ENCODE results near the gene CPSF4L. TPM values are rescaled to one million over a fixed set of nuclear protein-coding genes. Genes with fewer than 3 reads are reported as not detected.
A peak's percentile ranks its signal among the peaks of the same experiment; 100 is the strongest.

Gene CPSF4L
- total and polyA plus RNA-seq, 7 donors, result not detected

- no peak for ATAC-seq
- H3K4me3 ChIP-seq, result no peak overlapping the region
- intact Hi-C loops (cut with DNase I), result no loop called here
- H3K36me3 ChIP-seq (ENCODE audit: insufficient read depth in 1 of 2, low read depth in 1 of 2), result no peaks in the 10 kb centered on the region
- no peak for DNase-seq
- 52 to 73% (median 73%) methylated on average over 7 to 9 of the region's 9 CpGs for WGBS, 3 donors
- peaks cover 39% of the 10 kb centered on the region for H3K4me1 ChIP-seq
- no peaks in the 10 kb centered on the region for H3K9me3 ChIP-seq
- H3K27ac ChIP-seq, result peak overlapping the region; percentile 87
- H3K27me3 ChIP-seq (ENCODE audit: insufficient read depth in 3 of 3, low read length in 2 of 3), result no peaks in the 10 kb centered on the region
- TF ChIP-seq CTCF (IDR thresholded peaks at IDR 0.05), result no peak
These were observed 45.5 kb upstream of the CPSF4L start for GRCh38 chr17:73307130-73307529.

GRCh38 chr17:73305845-73306836, 44.5 kb upstream of the CPSF4L start:
- H3K4me1 ChIP-seq, result peaks cover 39% of the 10 kb centered on the region
- WGBS, 3 donors, result 41 to 52% (median 43%) methylated on average over 11 of the region's 11 CpGs
- no peaks in the 10 kb centered on the region for H3K27me3 ChIP-seq (ENCODE audit: insufficient read depth in 3 of 3, low read length in 2 of 3)
- intact Hi-C loops (cut with DNase I), result no loop called here
- ATAC-seq (no peak), DNase-seq (no peak)
- H3K9me3 ChIP-seq, result no peaks in the 10 kb centered on the region
- H3K36me3 ChIP-seq (ENCODE audit: insufficient read depth in 1 of 2, low read depth in 1 of 2), result no peaks in the 10 kb centered on the region
- peak overlapping the region; percentile 87 for H3K27ac ChIP-seq
- peak overlapping the region; percentile 60 for H3K4me3 ChIP-seq
- no peak for TF ChIP-seq CTCF (IDR thresholded peaks at IDR 0.05)

- H3K4me3 ChIP-seq, result peak overlapping the region; percentile 60
- H3K27ac ChIP-seq, result peak overlapping the region; percentile 87
- peak; percentile 72 to 79 for DNase-seq
- no peaks in the 10 kb centered on the region for H3K27me3 ChIP-seq (ENCODE audit: insufficient read depth in 3 of 3, low read length in 2 of 3)
- TF ChIP-seq CTCF (IDR thresholded peaks at IDR 0.05), result peak; percentile 25
- intact Hi-C loops (cut with DNase I), result no loop called here
- no peaks in the 10 kb centered on the region for H3K9me3 ChIP-seq
- 10 to 16% (median 13%) methylated on average over 16 of the region's 16 CpGs for WGBS, 3 donors
- ATAC-seq, result peak; percentile 56 to 70 (median 66)
- H3K36me3 ChIP-seq (ENCODE audit: insufficient read depth in 1 of 2, low read depth in 1 of 2), result no peaks in the 10 kb centered on the region
- H3K4me1 ChIP-seq, result peaks cover 39% of the 10 kb centered on the region
These were observed 43.5 kb upstream of the CPSF4L start for GRCh38 chr17:73304971-73305812.

GRCh38 chr17:73304438-73304837, 42.8 kb upstream of the CPSF4L start:
- Histone ChIP-seq H3K36me3 (ENCODE audit: insufficient read depth in 1 of 2, low read depth in 1 of 2) (no peaks in the 10 kb centered on the region), H3K27ac (peak overlapping the region; percentile 87), H3K4me3 (peak overlapping the region; percentile 60), H3K9me3 (no peaks in the 10 kb centered on the region), H3K27me3 (ENCODE audit: insufficient read depth in 3 of 3, low read length in 2 of 3) (no peaks in the 10 kb centered on the region), H3K4me1 (peaks cover 39% of the 10 kb centered on the region)
- DNase-seq (no peak), ATAC-seq (peak in 1 of 4 donors; percentile 9)
- intact Hi-C loops (cut with DNase I), result no loop called here
- WGBS, 3 donors, result 44 to 51% (median 46%) methylated on average over 8 of the region's 8 CpGs
- no peak for TF ChIP-seq CTCF (IDR thresholded peaks at IDR 0.05)

Measured in psoas muscle (tissue), 8 donors.